Transverse colon (tissue), 4 donors: ENCODE data around the gene SHKBP1. TPM values are rescaled to one million over a fixed set of nuclear protein-coding genes. Genes with fewer than 3 reads are reported as not detected.
A peak's percentile ranks its signal among the peaks of the same experiment; 100 is the strongest.

Experiments used
- DNase-seq: peaks from one replicate; pipeline ENCODE4 v3.0.0-alpha.2; 2019
- H3K27ac ChIP-seq, 4 donors: fragments of 200-600 bp; sonication (generic); 2 replicates each; pipeline ENCODE4 v1.5.1; 2016 to 2018; ENCODE audit warnings: inconsistent platforms in 4 of 4
- H3K27me3 ChIP-seq: fragments of 200-600 bp; sonication (generic); 2 replicates; pipeline ENCODE4 v1.5.1; 2017; ENCODE audit warnings: inconsistent platforms
- H3K36me3 ChIP-seq, 4 donors: fragments of 200-600 bp; sonication (generic); 2 replicates each; pipeline ENCODE4 v1.5.1; 2017 to 2019; ENCODE audit warnings: inconsistent platforms in 4 of 4
- H3K4me1 ChIP-seq, 4 donors: fragments of 200-600 bp; sonication (generic); 2 replicates each; pipeline ENCODE4 v1.5.1; 2017 to 2020; ENCODE audit warnings: inconsistent platforms in 4 of 4
- H3K4me3 ChIP-seq, 4 donors: fragments of 200-600 bp; sonication (generic); 1 replicate in 1 of 4; 2 replicates in 3 of 4; pipeline versions ENCODE4 v1.5.1 to v1.6.1; 2017 to 2019; ENCODE audit warnings: inconsistent platforms in 4 of 4
- H3K9me3 ChIP-seq, 2 donors: fragments of 200-600 bp; sonication (generic); 2 replicates each; pipeline ENCODE4 v1.5.1; 2017 to 2019; ENCODE audit warnings: inconsistent platforms in 2 of 2
- EP300 ChIP-seq: sonication (generic); formaldehyde crosslinking; IDR thresholded peaks from one replicate; pipeline ENCODE4 v1.6.1; 2017; ENCODE audit warnings: antibody characterized with exemption, low read depth
- POLR2A ChIP-seq: fragments of 450-650 bp; IDR thresholded peaks from one replicate; pipeline ENCODE4 v1.6.1; 2016; ENCODE audit warnings: antibody characterized with exemption, mild to moderate bottlenecking, moderate library complexity
- POLR2AphosphoS5 ChIP-seq, 3 donors: sonication (generic); formaldehyde crosslinking; IDR thresholded peaks; one replicate each; pipeline ENCODE4 v1.6.1; 2016; ENCODE audit warnings: antibody characterized with exemption in 3 of 3
- WGBS, 2 donors: methylation state at CpG; one replicate each; pipeline ENCODE4 v1.1.5; 2018; ENCODE audit warnings: low coverage in 1 of 2; 5-methylcytosine and 5-hydroxymethylcytosine counted together
- in situ Hi-C, 4 donors: fragments of 200-750 bp; cut with MboI; loops; one replicate each; pipeline versions ENCODE4 v1.15.0 to v1.15.1; 2017; ENCODE audit warnings: low sequenced_read_pairs in 3 of 4, low pct_ligation_motif_present in 1 of 4, low pct_unique_long_range_greater_than_20kb in 1 of 4
- intact Hi-C: fragments of 100-400 bp; cut with DNase I; formaldehyde crosslinking; loops from one replicate; pipeline ENCODE4 v1.15.1; 2023; ENCODE audit warnings: low total_unique reads
- total RNA-seq, 4 donors: library from RNA; depleted of rRNA; stranded (reverse); fragments of >200 nt; gene quantifications; one replicate each; pipeline ENCODE4 v1.1.0, GENCODE V29; 2016
- TF ChIP-seq, protein P1 (sequence below), 5 experiments: fragments of 200-600 bp in 3 of 5; fragments of 450-650 bp in 2 of 5; sonication (generic) in 3 of 5; IDR thresholded peaks; 1 replicate in 2 of 5; 2 replicates in 3 of 5; pipeline ENCODE4 v1.5.1; 2016 to 2017; ENCODE audit warnings: antibody characterized with exemption in 5 of 5, inconsistent platforms in 3 of 5, mild to moderate bottlenecking in 2 of 5, moderate library complexity in 1 of 5

The SHKBP1 gene
- total RNA-seq, 4 donors from 2014 or later, result 58.7 to 111 (median 60.9) TPM

- WGBS, 2 donors, result 84 to 100% methylated on average over 1 of the region's 1 CpG
- TF ChIP-seq, protein P1, sequence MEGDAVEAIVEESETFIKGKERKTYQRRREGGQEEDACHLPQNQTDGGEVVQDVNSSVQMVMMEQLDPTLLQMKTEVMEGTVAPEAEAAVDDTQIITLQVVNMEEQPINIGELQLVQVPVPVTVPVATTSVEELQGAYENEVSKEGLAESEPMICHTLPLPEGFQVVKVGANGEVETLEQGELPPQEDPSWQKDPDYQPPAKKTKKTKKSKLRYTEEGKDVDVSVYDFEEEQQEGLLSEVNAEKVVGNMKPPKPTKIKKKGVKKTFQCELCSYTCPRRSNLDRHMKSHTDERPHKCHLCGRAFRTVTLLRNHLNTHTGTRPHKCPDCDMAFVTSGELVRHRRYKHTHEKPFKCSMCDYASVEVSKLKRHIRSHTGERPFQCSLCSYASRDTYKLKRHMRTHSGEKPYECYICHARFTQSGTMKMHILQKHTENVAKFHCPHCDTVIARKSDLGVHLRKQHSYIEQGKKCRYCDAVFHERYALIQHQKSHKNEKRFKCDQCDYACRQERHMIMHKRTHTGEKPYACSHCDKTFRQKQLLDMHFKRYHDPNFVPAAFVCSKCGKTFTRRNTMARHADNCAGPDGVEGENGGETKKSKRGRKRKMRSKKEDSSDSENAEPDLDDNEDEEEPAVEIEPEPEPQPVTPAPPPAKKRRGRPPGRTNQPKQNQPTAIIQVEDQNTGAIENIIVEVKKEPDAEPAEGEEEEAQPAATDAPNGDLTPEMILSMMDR (IDR thresholded peaks at IDR 0.05), result no peak
- TF ChIP-seq EP300 (no peak), POLR2A (no peak)
- H3K36me3 ChIP-seq, result no peaks in the 10 kb centered on the region
- peaks cover 41% of the 10 kb centered on the region for H3K27me3 ChIP-seq
- no peak for DNase-seq
- no peak overlapping the region for H3K27ac ChIP-seq
- H3K4me3 ChIP-seq, result no peak overlapping the region
- in situ Hi-C loops, result loop anchor here in 1 of 4 donors (10.0 kb wide), 1 partner anchor 87 kb away; no protein-coding TSS in a partner anchor
- no peaks in the 10 kb centered on the region for H3K9me3 ChIP-seq
- intact Hi-C loops, result no loop called here
- H3K4me1 ChIP-seq, result peaks cover 0 to 5% (median 5%) of the 10 kb centered on the region in 4 donors
Observed at GRCh38 chr19:40547836-40548235, 28.8 kb upstream of the SHKBP1 start.

- Histone ChIP-seq H3K36me3 (no peaks in the 10 kb centered on the region), H3K27ac (no peak overlapping the region), H3K4me1 (peaks cover 0 to 5% (median 5%) of the 10 kb centered on the region in 4 donors), H3K27me3 (peaks cover 54% of the 10 kb centered on the region), H3K9me3 (no peaks in the 10 kb centered on the region), H3K4me3 (no peak overlapping the region)
- intact Hi-C loops, result no loop called here
- peak; percentile 59 for DNase-seq
- in situ Hi-C loops, result loop anchor here in 1 of 4 donors (10.0 kb wide), 1 partner anchor 86 kb away; no protein-coding TSS in a partner anchor
- no peak for TF ChIP-seq POLR2A
- TF ChIP-seq, protein P1 (IDR thresholded peaks at IDR 0.05), result peak in 4 of 5 experiments; percentile 23 to 54 (median 42)
- WGBS, 2 donors, result 0 to 12% methylated on average over 5 to 26 of the region's 43 CpGs
Observed at GRCh38 chr19:40549007-40549708, 27.5 kb upstream of the SHKBP1 start.

- WGBS, 2 donors, result 79 to 100% methylated on average over 2 to 4 of the region's 4 CpGs
- no peaks in the 10 kb centered on the region for H3K9me3 ChIP-seq
- no peak overlapping the region for H3K27ac ChIP-seq
- TF ChIP-seq POLR2AphosphoS5 (IDR thresholded peaks at IDR 0.05) (no peak), EP300 (no peak), POLR2A (no peak)
- TF ChIP-seq, protein P1 (IDR thresholded peaks at IDR 0.05), result no peak
- in situ Hi-C loops, result no loop called here
- no peaks in the 10 kb centered on the region for H3K36me3 ChIP-seq
- no peak for DNase-seq
- peaks cover 72% of the 10 kb centered on the region for H3K27me3 ChIP-seq
- no peak overlapping the region for H3K4me3 ChIP-seq
- intact Hi-C loops, result no loop called here
- peaks cover 0 to 5% (median 5%) of the 10 kb centered on the region in 4 donors for H3K4me1 ChIP-seq
Observed at GRCh38 chr19:40550951-40551350, 25.7 kb upstream of the SHKBP1 start.

DNA sequence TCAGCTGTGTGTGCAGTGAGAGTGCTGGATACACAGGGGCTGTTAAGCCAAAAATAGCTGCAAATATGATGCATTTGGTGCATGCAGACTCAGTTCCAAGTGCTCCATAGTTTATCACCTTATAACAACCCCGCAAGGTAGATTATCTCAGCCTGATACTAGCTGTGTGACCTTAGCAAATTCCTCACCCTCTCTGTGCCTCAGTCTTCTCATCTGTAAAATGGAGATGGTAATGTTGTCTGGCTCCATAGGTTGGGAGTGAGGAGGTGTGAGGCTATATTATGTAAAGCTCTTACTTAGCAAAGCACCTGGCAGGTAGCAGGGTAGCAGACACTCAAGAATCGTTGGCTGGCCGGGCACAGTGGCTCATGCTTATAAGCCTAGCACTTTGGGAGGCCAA is 23.8 kb upstream of the SHKBP1 start:
- intact Hi-C loops, result no loop called here
- Histone ChIP-seq H3K27me3 (peaks cover 70% of the 10 kb centered on the region), H3K27ac (no peak overlapping the region), H3K36me3 (no peaks in the 10 kb centered on the region), H3K9me3 (no peaks in the 10 kb centered on the region), H3K4me3 (no peak overlapping the region), H3K4me1 (peaks cover 0 to 5% (median 5%) of the 10 kb centered on the region in 4 donors)
- 84% methylated on average over 3 of the region's 3 CpGs; no CpG with 5 or more reads in 1 of the 2 donors for WGBS, 2 donors
- in situ Hi-C loops, result no loop called here
- no peak for DNase-seq
- TF ChIP-seq POLR2A (no peak), EP300 (no peak), POLR2AphosphoS5 (IDR thresholded peaks at IDR 0.05) (no peak)
- TF ChIP-seq, protein P1 (IDR thresholded peaks at IDR 0.05), result no peak
